T-helper 2 cell treated with Interferon-gamma antibody and Interleukin-4, amounts not matched to agents 100 ng/mL and 5 ng/mL, for 36 hours (primary cell): ENCODE results near the gene BRK1. TPM values are rescaled to one million over a fixed set of nuclear protein-coding genes. Genes with fewer than 3 reads are reported as not detected.
"Not testable (repeated sequence)": the region's sequence is repeated elsewhere in the genome, so short reads cannot be mapped to it uniquely, and the experiment has no call there.

Source experiments
- intact Hi-C: fragments of 100-400 bp; cut with micrococcal nuclease; formaldehyde crosslinking; loops from one replicate; pipeline ENCODE4 v1.15.1; 2023
- total RNA-seq: library from RNA; stranded (reverse); gene quantifications from 2 replicates; pipeline ENCODE4 v1.2.3, GENCODE V29; 2022

Gene BRK1
- total RNA-seq, 1 donor from 2014 or later, result 108 TPM

- intact Hi-C loops, result not testable (repeated sequence)
These were observed 60.7 kb downstream of the BRK1 start for GRCh38 chr3:10176150-10176549.

Other genes with a start within 250 kb of the BRK1 start
- gene CIDEC, start 235.4 kb upstream of the BRK1 start, total RNA-seq, result not detected in 2 replicates
- gene JAGN1, start 225.1 kb upstream of the BRK1 start, total RNA-seq, result 23.5 and 25.3 TPM in 2 replicates
- gene IL17RE, start 212.8 kb upstream of the BRK1 start, total RNA-seq, result 0.36 and 0.70 TPM in 2 replicates
- gene IL17RC, start 198.6 kb upstream of the BRK1 start, total RNA-seq, result 0.23 and 0.34 TPM in 2 replicates
- gene CRELD1, start 181.8 kb upstream of the BRK1 start, total RNA-seq, result 16.0 and 20.2 TPM in 2 replicates
- gene PRRT3, start 163.3 kb upstream of the BRK1 start, total RNA-seq, result 6.2 TPM in 2 replicates
- 53.5 TPM in 2 replicates for gene EMC3, start 128.8 kb upstream of the BRK1 start, total RNA-seq
- gene FANCD2, start 89.2 kb upstream of the BRK1 start, total RNA-seq, result 56.6 and 61.9 TPM in 2 replicates
- not detected in 2 replicates for gene FANCD2OS, start 7.4 kb upstream of the BRK1 start, total RNA-seq
- 65.8 and 67.9 TPM in 2 replicates for gene VHL, start 26.1 kb downstream of the BRK1 start, total RNA-seq
- 1.4 and 1.5 TPM in 2 replicates for gene IRAK2, start 49.2 kb downstream of the BRK1 start, total RNA-seq
- 76.8 and 80.4 TPM in 2 replicates for gene TATDN2, start 132.8 kb downstream of the BRK1 start, total RNA-seq
- 0.48 and 0.55 TPM in 2 replicates for gene GHRL, start 177.3 kb downstream of the BRK1 start, total RNA-seq
- 108 and 109 TPM in 2 replicates for gene SEC13, start 205.4 kb downstream of the BRK1 start, total RNA-seq